GM12865 (cell line): ENCODE data around the gene ARNT2.

Experiments
- DNase-seq: peaks from one replicate; pipeline ENCODE4 v3.0.0; 2010; ENCODE audit warnings: low read depth
- H3K4me3 ChIP-seq: 2 replicates; pipeline ENCODE4 v1.5.1; 2011; ENCODE audit warnings: mild to moderate bottlenecking, low read depth, low read length, control low read depth
- TF ChIP-seq, protein P1 (sequence below): IDR thresholded peaks from 2 replicates; pipeline ENCODE4 v1.5.1; 2011; ENCODE audit warnings: low read length, control low read depth, low read depth, inconsistent platforms; ENCODE audit not compliant: insufficient read depth; ENCODE audit errors: missing control alignments

Gene ARNT2

DNA sequence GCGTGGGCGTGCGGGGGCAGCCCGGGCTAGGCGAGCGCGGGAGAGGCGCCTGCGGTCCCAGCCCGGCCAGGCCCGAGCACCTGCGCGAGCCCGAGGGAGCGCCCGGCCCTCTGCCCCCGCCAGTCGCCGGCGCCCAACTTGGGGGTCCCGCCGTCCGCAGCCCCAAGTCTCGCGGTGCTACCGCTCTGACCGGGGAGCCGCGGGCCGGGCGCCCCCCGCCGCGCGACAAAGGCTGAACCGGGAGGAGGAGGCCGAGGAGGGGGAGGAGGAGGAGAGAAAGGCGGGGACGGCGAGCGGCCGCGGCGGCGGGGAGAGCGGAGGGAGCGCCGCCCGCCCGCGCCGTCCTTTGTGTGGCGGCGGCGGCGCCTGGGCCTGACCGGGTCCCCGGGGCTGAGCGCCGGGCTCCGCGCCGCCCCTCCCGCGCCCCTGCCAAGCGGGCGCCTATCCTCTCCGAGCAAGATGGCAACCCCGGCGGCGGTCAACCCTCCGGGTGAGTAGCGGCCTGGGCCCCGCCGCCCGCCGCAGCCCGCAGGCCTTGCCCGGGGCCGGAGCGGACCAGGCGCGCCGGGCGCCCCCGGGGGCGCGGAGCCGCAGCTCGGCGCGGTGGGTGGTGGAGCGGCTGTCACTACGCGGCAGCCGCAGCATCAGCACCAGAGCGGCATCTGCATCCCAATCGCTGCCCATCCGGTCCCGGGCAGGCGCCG lies at the start of gene ARNT2:
Gene ARNT2 (plus strand): TSS at position 326 of the 704 bp plus-strand sequence. CDS start 134 bp downstream, at position 460.
- TF ChIP-seq, protein P1, sequence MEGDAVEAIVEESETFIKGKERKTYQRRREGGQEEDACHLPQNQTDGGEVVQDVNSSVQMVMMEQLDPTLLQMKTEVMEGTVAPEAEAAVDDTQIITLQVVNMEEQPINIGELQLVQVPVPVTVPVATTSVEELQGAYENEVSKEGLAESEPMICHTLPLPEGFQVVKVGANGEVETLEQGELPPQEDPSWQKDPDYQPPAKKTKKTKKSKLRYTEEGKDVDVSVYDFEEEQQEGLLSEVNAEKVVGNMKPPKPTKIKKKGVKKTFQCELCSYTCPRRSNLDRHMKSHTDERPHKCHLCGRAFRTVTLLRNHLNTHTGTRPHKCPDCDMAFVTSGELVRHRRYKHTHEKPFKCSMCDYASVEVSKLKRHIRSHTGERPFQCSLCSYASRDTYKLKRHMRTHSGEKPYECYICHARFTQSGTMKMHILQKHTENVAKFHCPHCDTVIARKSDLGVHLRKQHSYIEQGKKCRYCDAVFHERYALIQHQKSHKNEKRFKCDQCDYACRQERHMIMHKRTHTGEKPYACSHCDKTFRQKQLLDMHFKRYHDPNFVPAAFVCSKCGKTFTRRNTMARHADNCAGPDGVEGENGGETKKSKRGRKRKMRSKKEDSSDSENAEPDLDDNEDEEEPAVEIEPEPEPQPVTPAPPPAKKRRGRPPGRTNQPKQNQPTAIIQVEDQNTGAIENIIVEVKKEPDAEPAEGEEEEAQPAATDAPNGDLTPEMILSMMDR: no peak
- no peak for DNase-seq
- H3K4me3 ChIP-seq: no peak within 1 kb of the TSS; the same call in 1 of the 2 replicates

DNA sequence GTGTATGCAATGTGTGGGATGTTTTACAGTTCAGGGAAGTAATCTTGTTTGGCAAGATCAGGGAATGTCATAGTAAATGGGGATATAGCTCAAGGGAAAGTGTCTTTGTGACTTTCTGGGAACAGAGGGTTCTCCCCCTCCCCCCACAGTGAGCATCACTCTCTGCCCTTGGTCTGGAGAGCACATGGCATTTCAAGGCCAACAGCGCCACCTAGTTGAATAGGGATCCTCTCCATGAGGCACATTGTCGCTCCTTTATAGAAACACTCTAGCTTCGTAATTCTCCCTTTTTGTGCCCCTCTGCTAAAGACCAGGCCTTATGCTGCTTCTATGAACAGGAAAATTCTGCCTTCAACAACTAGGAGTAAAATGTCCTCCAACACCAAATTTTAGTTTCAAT lies 37.1 kb upstream of the ARNT2 start:
- DNase-seq: peak; percentile 37
- TF ChIP-seq, protein P1: peak; percentile 26
- no peak overlapping the region for H3K4me3 ChIP-seq

DNA sequence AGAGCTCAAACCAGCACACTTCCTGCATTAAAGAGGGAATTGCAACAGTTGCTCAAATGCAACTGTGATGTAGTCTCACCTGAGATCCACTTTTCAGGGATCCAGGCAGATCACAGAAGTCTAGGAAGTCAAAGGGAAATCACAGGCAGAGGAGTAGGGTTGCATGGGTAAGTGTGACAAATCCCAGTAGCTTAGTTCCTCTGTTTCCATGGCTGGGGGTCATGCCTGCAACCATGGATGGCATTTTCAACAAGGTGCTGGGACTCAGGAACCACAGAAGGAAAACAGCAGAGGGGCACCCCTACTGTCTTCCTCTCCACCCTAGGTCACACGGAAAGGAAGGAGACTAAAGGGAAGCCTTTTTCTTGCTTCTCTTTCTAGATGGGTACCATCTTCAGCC lies 36.5 kb upstream of the ARNT2 start:
- no peak for DNase-seq
- TF ChIP-seq, protein P1: no peak
- H3K4me3 ChIP-seq: no peak overlapping the region

DNA sequence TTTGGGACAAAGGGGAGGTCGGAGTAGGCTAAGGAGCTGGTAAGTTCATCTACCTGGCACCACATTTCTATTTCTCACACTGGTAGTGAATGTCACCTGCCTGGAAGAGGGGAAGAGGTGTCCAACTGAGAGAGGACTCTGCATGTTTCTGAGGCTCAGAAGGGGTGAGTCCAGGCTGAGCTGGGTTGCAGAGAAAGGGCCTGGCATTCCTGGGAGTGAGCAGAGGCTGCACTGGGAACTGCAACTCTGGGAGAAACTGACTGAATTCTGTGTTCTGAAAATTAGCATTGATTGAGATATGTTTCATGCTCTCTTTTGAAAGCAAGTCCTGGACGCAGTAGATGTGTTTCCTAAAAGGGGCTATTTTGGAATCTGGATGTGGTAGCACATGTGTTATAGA lies 32.3 kb upstream of the ARNT2 start:
- TF ChIP-seq, protein P1: no peak
- no peak for DNase-seq
- no peak overlapping the region for H3K4me3 ChIP-seq

DNA sequence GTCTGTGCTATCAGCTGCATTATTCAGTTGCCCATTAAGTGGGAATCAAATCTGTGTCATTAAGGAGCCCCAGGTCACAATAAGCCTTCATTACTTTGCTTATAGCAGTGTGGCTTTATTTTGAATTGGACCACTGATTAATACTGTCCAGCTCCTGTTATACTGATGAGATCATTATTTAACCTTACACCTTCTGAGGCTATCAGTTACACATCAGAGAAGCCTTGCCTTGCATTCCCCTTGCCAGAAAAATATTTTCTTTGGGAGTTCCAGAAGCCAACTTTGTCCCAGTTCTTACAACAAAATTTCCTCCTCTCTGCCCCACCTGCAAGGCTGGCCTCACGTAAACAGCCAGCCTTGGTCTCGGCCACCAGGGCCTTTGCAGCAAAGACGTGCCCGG lies 29.7 kb upstream of the ARNT2 start:
- no peak for DNase-seq
- TF ChIP-seq, protein P1: no peak

DNA sequence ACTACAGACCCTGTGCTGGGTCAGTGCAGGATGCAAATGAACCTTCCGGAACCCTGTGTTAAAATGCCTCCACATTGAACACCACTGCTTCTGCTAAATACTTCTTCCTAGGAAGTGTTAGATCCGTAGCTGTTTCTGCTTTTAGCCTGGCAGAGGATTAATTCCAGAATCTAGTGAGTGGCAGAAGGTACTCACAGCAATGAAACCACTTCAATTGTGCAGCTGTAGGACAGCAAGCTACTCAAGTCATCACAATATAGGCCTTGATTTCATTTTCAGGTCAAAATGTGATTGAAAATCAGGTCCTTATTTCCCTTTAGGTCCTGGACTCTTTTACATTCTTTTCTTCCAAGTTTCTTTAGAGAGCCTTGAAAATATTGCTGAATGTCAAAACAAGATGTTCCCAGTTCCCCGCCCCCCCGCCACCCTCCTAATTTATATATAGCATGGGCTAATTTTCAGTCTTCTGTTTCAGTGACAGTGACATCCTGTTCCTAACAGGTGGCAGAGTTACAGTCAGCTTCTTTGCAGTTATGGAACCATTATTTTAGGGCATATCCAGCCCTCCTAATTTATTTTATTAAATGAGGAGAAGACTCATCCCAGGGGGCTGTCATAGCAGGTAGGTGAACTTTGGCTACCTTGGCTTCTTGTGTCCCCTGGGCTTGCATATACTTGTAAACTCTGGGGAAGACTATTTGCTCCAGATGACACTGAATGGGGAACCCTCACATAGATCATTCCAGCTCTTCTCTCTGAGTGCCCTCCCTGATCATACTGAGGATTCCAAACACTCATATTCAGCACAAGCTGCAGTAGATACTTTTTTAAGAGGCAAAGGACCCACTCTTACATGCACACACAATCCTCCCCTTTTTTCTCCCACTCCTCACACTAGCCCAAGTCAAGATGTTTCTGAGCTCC lies 28.0 kb upstream of the ARNT2 start:
- DNase-seq: no peak
- no peak overlapping the region for H3K4me3 ChIP-seq
- TF ChIP-seq, protein P1: no peak

More for the DNA sequence above, 29.7 kb upstream of the ARNT2 start:
- no peak overlapping the region for H3K4me3 ChIP-seq
